ENCODE data around the gene CBY2. TPM values are rescaled to one million over a fixed set of nuclear protein-coding genes. Genes with fewer than 3 reads are reported as not detected.

The CBY2 gene
- total RNA-seq, 1 experiment from 2014 or later, result not detected

DNA sequence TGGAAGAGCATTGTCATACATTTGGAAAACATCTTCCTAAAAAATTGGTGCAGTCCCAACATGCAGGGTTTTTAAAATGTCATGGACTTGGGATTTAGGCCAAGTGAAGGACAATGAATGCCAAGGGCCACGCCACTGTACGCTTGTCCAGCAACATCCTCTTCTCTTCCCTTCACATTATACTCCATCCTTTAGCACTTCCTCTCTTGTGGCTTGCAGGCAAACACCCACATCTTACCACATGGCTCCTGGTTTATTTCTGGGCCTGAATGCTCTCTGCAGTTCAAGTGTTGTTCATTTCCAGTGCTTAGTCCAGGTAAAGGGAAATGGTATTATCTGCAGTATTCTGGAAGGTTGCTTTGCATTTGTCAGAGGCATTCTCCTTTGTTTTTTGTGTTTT lies 45.0 kb downstream of the CBY2 start:
- DNase-seq, result no peak
- Histone ChIP-seq H2BK20ac (ENCODE audit: low read depth, low read length, poor library complexity, severe bottlenecking) (no peak overlapping the region), H3K18ac (ENCODE audit: insufficient read length, low read depth, low read length) (no peak overlapping the region), H2BK120ac (ENCODE audit: low read depth, low read length, poor library complexity, severe bottlenecking) (no peak overlapping the region), H3K79me1 (ENCODE audit: insufficient read depth, low read depth, low read length, poor library complexity, severe bottlenecking) (no peaks in the 10 kb centered on the region), H4K91ac (ENCODE audit: insufficient read length, low read depth, low read length) (no peak overlapping the region), H3K4ac (ENCODE audit: low read depth, low read length) (no peak overlapping the region), H3K23me2 (ENCODE audit: insufficient read length, low read depth, low read length, poor library complexity, severe bottlenecking) (no peaks in the 10 kb centered on the region), H3K79me2 (ENCODE audit: insufficient read depth, low read length) (no peaks in the 10 kb centered on the region), H4K5ac (ENCODE audit: insufficient read length, low read depth, low read length) (no peak overlapping the region), H2AK5ac (ENCODE audit: insufficient read length, low read length) (no peak overlapping the region), H3K4me1 (ENCODE audit: insufficient read depth, low read length) (peaks cover 6% of the 10 kb centered on the region; the same call in 1 of the 2 replicates), H3K4me2 (ENCODE audit: insufficient read depth, insufficient read length, low read length) (no peak overlapping the region), H2BK12ac (ENCODE audit: insufficient read length, low read depth, low read length) (no peak overlapping the region), H3K23ac (ENCODE audit: insufficient read length, low read depth, low read length) (no peak overlapping the region), H2BK15ac (ENCODE audit: low read depth, low read length) (no peak overlapping the region), H3K9me3 (ENCODE audit: control insufficient read depth, low read depth, low read length) (no peaks in the 10 kb centered on the region), H3K9ac (ENCODE audit: extremely low read depth, insufficient read length, low read length) (no peak overlapping the region), H3T11ph (ENCODE audit: low read length) (no peak overlapping the region), H2AFZ (ENCODE audit: low read length) (no peak overlapping the region), H3K27ac (ENCODE audit: insufficient read length, low read depth, low read length) (no peak overlapping the region), H3K27me3 (ENCODE audit: insufficient read depth, low read length) (no peaks in the 10 kb centered on the region), H4K8ac (replicated peaks; ENCODE audit: insufficient read length, low read depth, low read length) (no peak overlapping the region), H4K20me1 (ENCODE audit: control insufficient read depth, insufficient read depth, insufficient read length) (no peaks in the 10 kb centered on the region), H3K56ac (ENCODE audit: insufficient read length, low read depth, low read length) (no peak overlapping the region), H3K14ac (ENCODE audit: insufficient read depth, low read length) (no peak overlapping the region), H2BK5ac (ENCODE audit: insufficient read length, low read length) (no peak overlapping the region)
- Mint-ChIP-seq H3K9me3 (no peaks in the 10 kb centered on the region), H3K4me3 (no peak overlapping the region), H3K36me3 (ENCODE audit: insufficient read depth in 1 of 3, low read depth in 3 of 3) (peaks cover 0 to 3% (median 0%) of the 10 kb centered on the region in 3 experiments; a peak in 2 of 7 replicates), H3K27ac (no peak overlapping the region), H3K27me3 (ENCODE audit: low read depth) (no peaks in the 10 kb centered on the region; the same call in 1 of the 2 replicates), H3K4me1 (peaks cover 16% of the 10 kb centered on the region in 2 experiments)
- WGBS (ENCODE audit: extremely low coverage, insufficient read length, low lambda C conversion rate), result no CpG with 5 or more reads among the region's 2 CpGs
- TF ChIP-seq CTCF (conservative IDR thresholded peaks at IDR 0.05), result no peak
